Keratinocyte (primary cell): ENCODE data around the gene NR2C1. TPM values are rescaled to one million over a fixed set of nuclear protein-coding genes. Genes with fewer than 3 reads are reported as not detected.

Source experiments
- DNase-seq: peaks from one replicate; pipeline ENCODE4 v3.0.0-alpha.2; 2011; ENCODE audit warnings: low read depth, missing footprints, low spot score
- FAIRE-seq: peaks from 2 replicates; lab custom pipeline; 2011; peaks lifted over from hg19 to GRCh38; lab: Jason Lieb, UNC
- H2AFZ ChIP-seq: 2 replicates; pipeline ENCODE4 v1.6.0; 2012; ENCODE audit warnings: low read length, control low read depth, inconsistent platforms; ENCODE audit not compliant: control insufficient read depth
- H3K27ac ChIP-seq: 2 replicates; pipeline ENCODE4 v1.5.1; 2011; ENCODE audit warnings: low read length; ENCODE audit not compliant: control insufficient read depth, insufficient read depth
- H3K27me3 ChIP-seq: 3 replicates; pipeline ENCODE4 v1.6.0; 2011; ENCODE audit warnings: low read length; ENCODE audit not compliant: control insufficient read depth, insufficient read depth; ENCODE audit errors: extremely low read depth
- H3K36me3 ChIP-seq, 2 experiments: 2 replicates in 1 of 2; 3 replicates in 1 of 2; pipeline ENCODE4 v1.5.1; 2011; ENCODE audit warnings: low read length in 2 of 2, mild to moderate bottlenecking in 1 of 2; ENCODE audit not compliant: control insufficient read depth in 2 of 2, insufficient read depth in 2 of 2; ENCODE audit errors: extremely low read depth in 1 of 2
- H3K4me1 ChIP-seq: 3 replicates; pipeline ENCODE4 v1.5.1; 2011; ENCODE audit warnings: low read length; ENCODE audit not compliant: control insufficient read depth, insufficient read depth; ENCODE audit errors: extremely low read depth
- H3K4me2 ChIP-seq: 3 replicates; pipeline ENCODE4 v1.6.0; 2011; ENCODE audit warnings: low read depth, low read length; ENCODE audit not compliant: control insufficient read depth, insufficient read depth; ENCODE audit errors: extremely low read depth
- H3K4me3 ChIP-seq, 3 experiments: fragments of 200-600 bp in 1 of 3; sonication (generic) in 1 of 3; 2 replicates in 2 of 3; 3 replicates in 1 of 3; pipeline ENCODE4 v1.5.1; 2011 to 2016; ENCODE audit warnings: low read length in 3 of 3, mild to moderate bottlenecking in 3 of 3, control low read depth in 2 of 3, inconsistent platforms in 1 of 3, low read depth in 1 of 3, mixed read lengths in 1 of 3, mixed run types in 1 of 3, moderate library complexity in 1 of 3; ENCODE audit not compliant: control insufficient read depth in 2 of 3, insufficient read depth in 2 of 3; ENCODE audit errors: extremely low read depth in 1 of 3
- H3K79me2 ChIP-seq: 2 replicates; pipeline ENCODE4 v1.6.0; 2012; ENCODE audit warnings: low read length; ENCODE audit not compliant: control insufficient read depth, insufficient read depth
- H3K9ac ChIP-seq: 3 replicates; pipeline ENCODE4 v1.6.0; 2011; ENCODE audit warnings: low read length; ENCODE audit not compliant: control insufficient read depth, insufficient read depth; ENCODE audit errors: extremely low read depth
- H3K9me1 ChIP-seq: 3 replicates; pipeline ENCODE4 v1.6.0; 2011; ENCODE audit warnings: low read length; ENCODE audit not compliant: control insufficient read depth, insufficient read depth; ENCODE audit errors: extremely low read depth
- H3K9me3 ChIP-seq: 2 replicates; pipeline ENCODE4 v1.5.1; 2012; ENCODE audit warnings: low read depth, low read length; ENCODE audit not compliant: control insufficient read depth
- H4K20me1 ChIP-seq: 3 replicates; pipeline ENCODE4 v1.6.0; 2011; ENCODE audit warnings: low read length; ENCODE audit not compliant: control insufficient read depth, insufficient read depth; ENCODE audit errors: extremely low read depth
- EZH2 ChIP-seq: IDR thresholded peaks from one replicate; pipeline ENCODE4 v1.6.1; 2012; ENCODE audit warnings: inconsistent platforms, mild to moderate bottlenecking, low read length, moderate library complexity
- dilution Hi-C: fragments of 300-500 bp; cut with MboI; formaldehyde crosslinking; loops from one replicate; pipeline ENCODE4 v1.7.0; 2020; ENCODE audit warnings: low sequenced_read_pairs; ENCODE audit not compliant: extremely low pct_ligation_motif_present
- polyA plus RNA-seq, 5 experiments: library from polyadenylated mRNA; depleted of rRNA in 3 of 5; stranded (reverse) in 3 of 5; stranded (forward) in 1 of 5; unstranded in 1 of 5; fragments of >200 nt; gene quantifications; 1 replicate in 1 of 5; 2 replicates in 3 of 5; 3 replicates in 1 of 5; pipeline versions ENCODE4 v1.2.1 to v1.2.3, GENCODE V29; 2011 to 2012; ENCODE audit warnings: missing spikeins in 2 of 5, low read depth in 1 of 5, low replicate concordance in 1 of 5
- TF ChIP-seq, protein P1 (sequence below), 3 experiments: IDR thresholded peaks in 1 of 3; conservative IDR thresholded peaks in 1 of 3; optimal IDR thresholded peaks in 1 of 3; 2 replicates in 2 of 3; 3 replicates in 1 of 3; pipeline versions ENCODE3 to v1.5.1; 2011; ENCODE audit warnings: low read length in 3 of 3, mild to moderate bottlenecking in 3 of 3, moderate library complexity in 2 of 3, control low read depth in 1 of 3, inconsistent platforms in 1 of 3; ENCODE audit not compliant: insufficient read depth in 2 of 3; ENCODE audit errors: extremely low read depth in 1 of 3

NR2C1 gene
- polyA plus RNA-seq, 1 donor (not counting 4 experiments of a cell fraction or from before 2014, with no cell fraction given) = 32.0 TPM

DNA sequence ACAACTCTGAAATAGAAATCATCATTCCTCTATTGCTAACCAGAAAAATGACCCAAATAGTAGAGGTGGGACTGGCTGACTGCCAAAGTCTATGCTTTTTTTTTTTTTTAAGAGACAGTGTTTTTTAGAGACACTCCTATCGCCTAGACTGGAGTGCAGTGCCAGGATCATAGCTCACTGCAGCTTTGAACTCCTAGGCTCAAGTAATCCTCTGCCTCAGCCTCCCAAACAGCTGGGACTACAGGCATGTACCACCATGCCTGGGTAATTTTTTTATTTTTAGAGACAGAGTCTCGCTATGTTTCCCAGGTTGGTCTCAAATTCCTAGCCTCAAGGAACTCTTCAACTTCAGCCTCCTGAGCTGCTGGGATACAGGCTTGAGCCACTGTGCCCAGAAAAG lies 19.2 kb downstream of the NR2C1 start:
- Histone ChIP-seq H3K27ac (no peak overlapping the region), H3K79me2 (no peaks in the 10 kb centered on the region), H3K9me1 (no peaks in the 10 kb centered on the region), H3K4me2 (no peak overlapping the region), H3K9ac (no peak overlapping the region), H3K4me1 (no peaks in the 10 kb centered on the region), H2AFZ (no peak overlapping the region), H3K4me3 (no peak overlapping the region), H3K9me3 (no peaks in the 10 kb centered on the region), H4K20me1 (no peaks in the 10 kb centered on the region), H3K27me3 (no peaks in the 10 kb centered on the region), H3K36me3 (peaks cover 3 to 11% of the 10 kb centered on the region in 2 experiments)
- FAIRE-seq (no peak), DNase-seq (no peak)
- TF ChIP-seq EZH2 = no peak
- TF ChIP-seq, protein P1, sequence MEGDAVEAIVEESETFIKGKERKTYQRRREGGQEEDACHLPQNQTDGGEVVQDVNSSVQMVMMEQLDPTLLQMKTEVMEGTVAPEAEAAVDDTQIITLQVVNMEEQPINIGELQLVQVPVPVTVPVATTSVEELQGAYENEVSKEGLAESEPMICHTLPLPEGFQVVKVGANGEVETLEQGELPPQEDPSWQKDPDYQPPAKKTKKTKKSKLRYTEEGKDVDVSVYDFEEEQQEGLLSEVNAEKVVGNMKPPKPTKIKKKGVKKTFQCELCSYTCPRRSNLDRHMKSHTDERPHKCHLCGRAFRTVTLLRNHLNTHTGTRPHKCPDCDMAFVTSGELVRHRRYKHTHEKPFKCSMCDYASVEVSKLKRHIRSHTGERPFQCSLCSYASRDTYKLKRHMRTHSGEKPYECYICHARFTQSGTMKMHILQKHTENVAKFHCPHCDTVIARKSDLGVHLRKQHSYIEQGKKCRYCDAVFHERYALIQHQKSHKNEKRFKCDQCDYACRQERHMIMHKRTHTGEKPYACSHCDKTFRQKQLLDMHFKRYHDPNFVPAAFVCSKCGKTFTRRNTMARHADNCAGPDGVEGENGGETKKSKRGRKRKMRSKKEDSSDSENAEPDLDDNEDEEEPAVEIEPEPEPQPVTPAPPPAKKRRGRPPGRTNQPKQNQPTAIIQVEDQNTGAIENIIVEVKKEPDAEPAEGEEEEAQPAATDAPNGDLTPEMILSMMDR (optimal IDR thresholded peaks at IDR 0.05 in 1 of 3, IDR thresholded peaks at IDR 0.05 in 1 of 3, conservative IDR thresholded peaks at IDR 0.05 in 1 of 3; ENCODE audit: extremely low read depth in 1 of 3, insufficient read depth in 2 of 3, low read length in 3 of 3) = no peak
- dilution Hi-C loops = no loop called here

DNA sequence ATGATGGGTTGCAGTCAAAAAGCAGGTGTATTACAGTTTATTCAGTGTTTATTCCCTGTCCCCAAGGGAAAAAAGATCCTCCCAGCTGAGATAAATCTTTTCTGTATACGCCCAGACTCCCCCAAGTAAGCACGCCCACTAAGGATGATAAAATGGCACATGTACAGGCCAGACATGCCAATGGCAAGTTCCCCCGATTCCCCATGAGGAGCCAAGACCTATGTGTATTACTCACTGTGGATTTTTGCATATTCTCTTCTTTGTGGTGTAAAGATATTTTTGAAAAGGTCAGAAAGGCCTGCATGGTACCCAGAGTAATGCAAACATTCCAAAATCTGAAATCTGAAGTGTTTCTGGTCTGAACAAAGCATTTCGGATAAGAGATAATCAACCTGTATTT lies 22.2 kb downstream of the NR2C1 start:
- H3K4me3 ChIP-seq = no peak overlapping the region
- TF ChIP-seq, protein P1 (optimal IDR thresholded peaks at IDR 0.05 in 1 of 3, IDR thresholded peaks at IDR 0.05 in 1 of 3, conservative IDR thresholded peaks at IDR 0.05 in 1 of 3; ENCODE audit: extremely low read depth in 1 of 3, insufficient read depth in 2 of 3, low read length in 3 of 3) = no peak
- no peak for TF ChIP-seq EZH2
- no peaks in the 10 kb centered on the region for H4K20me1 ChIP-seq
- dilution Hi-C loops = no loop called here
- H3K79me2 ChIP-seq = no peaks in the 10 kb centered on the region
- no peak overlapping the region for H3K9ac ChIP-seq
- H3K9me3 ChIP-seq = no peaks in the 10 kb centered on the region
- DNase-seq (no peak), FAIRE-seq (no peak)
- H3K27ac ChIP-seq = no peak overlapping the region
- H3K27me3 ChIP-seq = no peaks in the 10 kb centered on the region
- H3K4me1 ChIP-seq = no peaks in the 10 kb centered on the region
- no peak overlapping the region for H3K4me2 ChIP-seq
- peaks cover 6 to 7% of the 10 kb centered on the region in 2 experiments for H3K36me3 ChIP-seq
- H3K9me1 ChIP-seq = no peaks in the 10 kb centered on the region
- no peak overlapping the region for H2AFZ ChIP-seq
